Measurements from ENCODE around the gene IL4R.

IL4R gene

GRCh38 chr16:27339180-27339579 lies 25.4 kb downstream of the IL4R start:
- no peaks in the 10 kb centered on the region for H3F3A ChIP-seq (ENCODE audit: insufficient read depth, low read length)
- H3K4me2 ChIP-seq (ENCODE audit: low read depth, low read length), result no peak overlapping the region
- no peak overlapping the region for H3K4me3 ChIP-seq (ENCODE audit: low read length)
- H3K9me3 ChIP-seq (replicated peaks; ENCODE audit: insufficient read depth, low read length), result no peaks in the 10 kb centered on the region
- H3K79me2 ChIP-seq (ENCODE audit: low read length), result no peaks in the 10 kb centered on the region
- no peak for DNase-seq
- no peaks in the 10 kb centered on the region for H3K4me1 ChIP-seq (ENCODE audit: low read length)
- H3K9me2 ChIP-seq (replicated peaks; ENCODE audit: insufficient read depth, low read length), result no peaks in the 10 kb centered on the region
- no peak overlapping the region for H3K27ac ChIP-seq (ENCODE audit: low read length)
- H2AFZ ChIP-seq (ENCODE audit: low read length), result no peak overlapping the region
- no peak for TF ChIP-seq EZH2 (optimal IDR thresholded peaks at IDR 0.05; ENCODE audit: low read depth, low read length)
- no peak for TF ChIP-seq EZH2phosphoT487 (IDR thresholded peaks at IDR 0.05; ENCODE audit: low read length)
- TF ChIP-seq CTCF (IDR thresholded peaks at IDR 0.05; ENCODE audit: low read length), result no peak
- H3K36me3 ChIP-seq (replicated peaks; ENCODE audit: insufficient read depth, low read length), result no peaks in the 10 kb centered on the region
- H3K9ac ChIP-seq (ENCODE audit: low read length), result no peak overlapping the region
- no peaks in the 10 kb centered on the region for H3K27me3 ChIP-seq (replicated peaks; ENCODE audit: insufficient read depth, low read length)
- no peaks in the 10 kb centered on the region for H4K20me1 ChIP-seq (ENCODE audit: insufficient read depth, low read length)

GRCh38 chr16:27340654-27341053 lies 26.9 kb downstream of the IL4R start:
- no peak overlapping the region for H3K27ac ChIP-seq (ENCODE audit: low read length)
- H4K20me1 ChIP-seq (ENCODE audit: insufficient read depth, low read length), result no peaks in the 10 kb centered on the region
- no peaks in the 10 kb centered on the region for H3K9me3 ChIP-seq (replicated peaks; ENCODE audit: insufficient read depth, low read length)
- H3F3A ChIP-seq (ENCODE audit: insufficient read depth, low read length), result no peaks in the 10 kb centered on the region
- no peak overlapping the region for H2AFZ ChIP-seq (ENCODE audit: low read length)
- no peaks in the 10 kb centered on the region for H3K4me1 ChIP-seq (ENCODE audit: low read length)
- no peaks in the 10 kb centered on the region for H3K27me3 ChIP-seq (replicated peaks; ENCODE audit: insufficient read depth, low read length)
- no peaks in the 10 kb centered on the region for H3K79me2 ChIP-seq (ENCODE audit: low read length)
- H3K4me3 ChIP-seq (ENCODE audit: low read length), result no peak overlapping the region
- DNase-seq, result no peak
- no peaks in the 10 kb centered on the region for H3K36me3 ChIP-seq (replicated peaks; ENCODE audit: insufficient read depth, low read length)
- TF ChIP-seq EZH2phosphoT487 (IDR thresholded peaks at IDR 0.05; ENCODE audit: low read length) (no peak), CTCF (IDR thresholded peaks at IDR 0.05; ENCODE audit: low read length) (no peak), EZH2 (optimal IDR thresholded peaks at IDR 0.05; ENCODE audit: low read depth, low read length) (no peak)
- H3K4me2 ChIP-seq (ENCODE audit: low read depth, low read length), result no peak overlapping the region
- H3K9me2 ChIP-seq (replicated peaks; ENCODE audit: insufficient read depth, low read length), result no peaks in the 10 kb centered on the region
- no peak overlapping the region for H3K9ac ChIP-seq (ENCODE audit: low read length)

GRCh38 chr16:27341549-27341948 lies 27.8 kb downstream of the IL4R start:
- Histone ChIP-seq H3K79me2 (ENCODE audit: low read length) (no peaks in the 10 kb centered on the region), H2AFZ (ENCODE audit: low read length) (no peak overlapping the region), H3K9me2 (replicated peaks; ENCODE audit: insufficient read depth, low read length) (no peaks in the 10 kb centered on the region), H3K9me3 (replicated peaks; ENCODE audit: insufficient read depth, low read length) (no peaks in the 10 kb centered on the region), H3K36me3 (replicated peaks; ENCODE audit: insufficient read depth, low read length) (no peaks in the 10 kb centered on the region), H3K9ac (ENCODE audit: low read length) (no peak overlapping the region), H4K20me1 (ENCODE audit: insufficient read depth, low read length) (no peaks in the 10 kb centered on the region), H3K4me1 (ENCODE audit: low read length) (no peaks in the 10 kb centered on the region), H3K4me2 (ENCODE audit: low read depth, low read length) (no peak overlapping the region), H3K4me3 (ENCODE audit: low read length) (no peak overlapping the region), H3F3A (ENCODE audit: insufficient read depth, low read length) (no peaks in the 10 kb centered on the region), H3K27ac (ENCODE audit: low read length) (no peak overlapping the region), H3K27me3 (replicated peaks; ENCODE audit: insufficient read depth, low read length) (no peaks in the 10 kb centered on the region)
- TF ChIP-seq EZH2phosphoT487 (IDR thresholded peaks at IDR 0.05; ENCODE audit: low read length), result no peak
- TF ChIP-seq CTCF (IDR thresholded peaks at IDR 0.05; ENCODE audit: low read length), result no peak
- no peak for TF ChIP-seq EZH2 (optimal IDR thresholded peaks at IDR 0.05; ENCODE audit: low read depth, low read length)
- DNase-seq, result no peak
